Measurements from ENCODE around the gene P2RX7. TPM values are rescaled to one million over a fixed set of nuclear protein-coding genes. Genes with fewer than 3 reads are reported as not detected.
"Not testable (repeated sequence)": the region's sequence is repeated elsewhere in the genome, so short reads cannot be mapped to it uniquely, and the experiment has no call there.

Gene P2RX7
- total and polyA plus RNA-seq, 8 donors = 1.5 to 25.6 (median 2.1) TPM

GRCh38 chr12:121229826-121230537 lies 97.3 kb downstream of the P2RX7 start:
- ATAC-seq = peak; percentile 84
- H3K4me1 ChIP-seq = peaks cover 0 to 11% of the 10 kb centered on the region in 2 donors
- DNase-seq = peak in 3 of 4 donors; percentile 71 to 87 (median 74)
- intact Hi-C loops (cut with DNase I); H3K9me3 ChIP-seq; H3K27me3 ChIP-seq; H3K27ac ChIP-seq; H3K4me3 ChIP-seq: not testable (repeated sequence)
- peaks cover 0 to 84% of the 10 kb centered on the region in 2 donors for H3K36me3 ChIP-seq
- TF ChIP-seq CTCF (IDR thresholded peaks at IDR 0.05) = peak; percentile 89 to 91

GRCh38 chr12:121230538-121230907 lies 97.8 kb downstream of the P2RX7 start:
- Histone ChIP-seq H3K9me3 (no peaks in the 10 kb centered on the region), H3K36me3 (peaks cover 0 to 88% of the 10 kb centered on the region in 2 donors), H3K4me1 (peaks cover 0 to 11% of the 10 kb centered on the region in 2 donors), H3K4me3 (no peak overlapping the region), H3K27me3 (no peaks in the 10 kb centered on the region), H3K27ac (no peak overlapping the region)
- intact Hi-C loops (cut with DNase I) = no loop called here
- ATAC-seq (no peak), DNase-seq (peak in 1 of 4 donors; percentile 41)
- peak in 1 of 2 donors; percentile 34 for TF ChIP-seq CTCF (IDR thresholded peaks at IDR 0.05)

GRCh38 chr12:121232163-121232562 lies 99.5 kb downstream of the P2RX7 start:
- intact Hi-C loops (cut with DNase I) = no loop called here
- H3K4me3 ChIP-seq = no peak overlapping the region
- no peaks in the 10 kb centered on the region for H3K9me3 ChIP-seq
- peaks cover 0 to 88% of the 10 kb centered on the region in 2 donors for H3K36me3 ChIP-seq
- no peak overlapping the region for H3K27ac ChIP-seq
- H3K27me3 ChIP-seq = no peaks in the 10 kb centered on the region
- no peak for TF ChIP-seq CTCF (IDR thresholded peaks at IDR 0.05)
- H3K4me1 ChIP-seq = peaks cover 0 to 11% of the 10 kb centered on the region in 2 donors
- DNase-seq (peak in 1 of 4 donors; percentile 74), ATAC-seq (no peak)

GRCh38 chr12:121232977-121233627 lies 100.4 kb downstream of the P2RX7 start:
- Histone ChIP-seq H3K4me3 (no peak overlapping the region), H3K27ac (no peak overlapping the region), H3K9me3 (no peaks in the 10 kb centered on the region), H3K36me3 (peaks cover 0 to 93% of the 10 kb centered on the region in 2 donors), H3K27me3 (no peaks in the 10 kb centered on the region), H3K4me1 (peaks cover 0 to 18% of the 10 kb centered on the region in 2 donors)
- DNase-seq (peak in 2 of 4 donors; percentile 44 to 48), ATAC-seq (no peak)
- no peak for TF ChIP-seq CTCF (IDR thresholded peaks at IDR 0.05)
- intact Hi-C loops (cut with DNase I) = no loop called here

- TF ChIP-seq CTCF (IDR thresholded peaks at IDR 0.05) = no peak
- ATAC-seq (no peak), DNase-seq (peak in 1 of 4 donors; percentile 74)
- H3K4me3 ChIP-seq = no peak overlapping the region
- H3K27ac ChIP-seq = no peak overlapping the region
- no peaks in the 10 kb centered on the region for H3K9me3 ChIP-seq
- peaks cover 0 to 95% of the 10 kb centered on the region in 2 donors for H3K36me3 ChIP-seq
- no peaks in the 10 kb centered on the region for H3K27me3 ChIP-seq
- intact Hi-C loops (cut with DNase I) = no loop called here
- H3K4me1 ChIP-seq = peaks cover 0 to 23% of the 10 kb centered on the region in 2 donors
These were observed 100.9 kb downstream of the P2RX7 start for GRCh38 chr12:121233628-121234020.

Measured in left lung (tissue), 10 donors.